ENCODE measurements around the gene EIF4E1B.

Gene EIF4E1B

GRCh38 chr5:176667637-176668036, 37.2 kb downstream of the EIF4E1B start:
- DNase-seq, result no peak

- DNase-seq, result no peak
Measured at GRCh38 chr5:176670449-176670848, 40.0 kb downstream of the EIF4E1B start.

GRCh38 chr5:176671399-176671798, 40.9 kb downstream of the EIF4E1B start:
- no peak for DNase-seq

GRCh38 chr5:176671890-176672747, 41.6 kb downstream of the EIF4E1B start:
- peak in 1 of 2 experiments; percentile 26 for DNase-seq

- DNase-seq, result no peak
Measured at GRCh38 chr5:176673651-176674583, 43.4 kb downstream of the EIF4E1B start.

- no peak for DNase-seq
Measured at GRCh38 chr5:176674799-176675198, 44.3 kb downstream of the EIF4E1B start.

GRCh38 chr5:176675676-176676360, 45.3 kb downstream of the EIF4E1B start:
- peak in 1 of 2 experiments; percentile 14 for DNase-seq

GRCh38 chr5:176676361-176676824, 45.9 kb downstream of the EIF4E1B start:
- no peak for DNase-seq

- no peak for DNase-seq
Measured at GRCh38 chr5:176677209-176677939, 46.9 kb downstream of the EIF4E1B start.

GRCh38 chr5:176678584-176678983, 48.1 kb downstream of the EIF4E1B start:
- DNase-seq, result no peak

- no peak for DNase-seq
Measured at GRCh38 chr5:176679365-176680225, 49.1 kb downstream of the EIF4E1B start.

- DNase-seq, result no peak
Measured at GRCh38 chr5:176680226-176680563, 49.7 kb downstream of the EIF4E1B start.

- no peak for DNase-seq
Measured at GRCh38 chr5:176682016-176682531, 51.6 kb downstream of the EIF4E1B start.

GRCh38 chr5:176685010-176685409, 54.5 kb downstream of the EIF4E1B start:
- DNase-seq, result no peak

- no peak for DNase-seq
Measured at GRCh38 chr5:176687247-176687646, 56.8 kb downstream of the EIF4E1B start.

- no peak for DNase-seq
Measured at GRCh38 chr5:176687881-176688280, 57.4 kb downstream of the EIF4E1B start.

- DNase-seq, result no peak
Measured at GRCh38 chr5:176690911-176691310, 60.4 kb downstream of the EIF4E1B start.

- DNase-seq, result no peak
Measured at GRCh38 chr5:176691524-176691923, 61.0 kb downstream of the EIF4E1B start.

- DNase-seq, result no peak
Measured at GRCh38 chr5:176692326-176692725, 61.9 kb downstream of the EIF4E1B start.

- no peak for DNase-seq
Measured at GRCh38 chr5:176692839-176693476, 62.5 kb downstream of the EIF4E1B start.

- peak in 1 of 2 experiments; percentile 10 for DNase-seq
Measured at GRCh38 chr5:176693477-176693851, 63.0 kb downstream of the EIF4E1B start.

All from NCI-H526 (cell line).